K562 (cell line): ENCODE results near the gene RAD51AP1. TPM values are rescaled to one million over a fixed set of nuclear protein-coding genes. Genes with fewer than 3 reads are reported as not detected.
A peak's percentile ranks its signal among the peaks of the same experiment; 100 is the strongest.

Experiments used
- ATF1 ChIP-seq, 2 experiments: fragments of 450-650 bp in 1 of 2; IDR thresholded peaks; 2 replicates each; pipeline ENCODE4 v1.6.1; 2016; ENCODE audit warnings: missing compliant biosample characterization in 1 of 2, missing genetic modification characterization in 1 of 2
- C11orf30 ChIP-seq: fragments of 450-650 bp; IDR thresholded peaks from 2 replicates; pipeline ENCODE4 v1.6.1; 2016; ENCODE audit warnings: low read depth, mild to moderate bottlenecking
- CBFA2T3 ChIP-seq: fragments of 450-650 bp; IDR thresholded peaks from 2 replicates; pipeline ENCODE4 v1.6.1; 2017
- CBX1 ChIP-seq: sonication (generic); IDR thresholded peaks from 2 replicates; pipeline ENCODE4 v1.6.1; 2016; ENCODE audit warnings: antibody characterized with exemption, low read depth, mild to moderate bottlenecking
- ETV1 ChIP-seq: fragments of 450-650 bp; conservative IDR thresholded peaks from 2 replicates; pipeline ENCODE4 v1.6.1; 2016; ENCODE audit warnings: missing genetic modification characterization, control low read depth, low read depth, missing compliant biosample characterization
- HNRNPLL ChIP-seq: fragments of 200-400 bp; formaldehyde crosslinking; IDR thresholded peaks from 2 replicates; pipeline ENCODE4 v1.6.1; 2017; ENCODE audit warnings: low read length, low read depth, mild to moderate bottlenecking; ENCODE audit not compliant: poor library complexity, severe bottlenecking
- MLX ChIP-seq, 2 experiments: fragments of 450-650 bp in 1 of 2; sonication (generic) in 1 of 2; formaldehyde crosslinking; conservative IDR thresholded peaks; 2 replicates each; pipeline versions ENCODE4 v1.4.0 to v1.8.1; 2020 to 2022; ENCODE audit warnings: mild to moderate bottlenecking in 1 of 2, missing genetic modification reagents in 1 of 2
- MTA1 ChIP-seq: fragments of 450-650 bp; IDR thresholded peaks from 2 replicates; pipeline ENCODE4 v1.6.1; 2017; ENCODE audit warnings: borderline replicate concordance
- MXI1 ChIP-seq: IDR thresholded peaks from 2 replicates; pipeline ENCODE4 v1.6.1; 2011; ENCODE audit warnings: low read depth, mild to moderate bottlenecking, improper control_type of control experiment, low read length
- PRPF4 ChIP-seq: fragments of 200-400 bp; formaldehyde crosslinking; IDR thresholded peaks from one replicate; pipeline ENCODE4 v1.6.1; 2017; ENCODE audit warnings: low read length, low read depth, mild to moderate bottlenecking; ENCODE audit not compliant: insufficient read depth, poor library complexity, severe bottlenecking
- RBM15 ChIP-seq: fragments of 200-400 bp; formaldehyde crosslinking; IDR thresholded peaks from 2 replicates; pipeline ENCODE4 v1.6.1; 2018; ENCODE audit warnings: mild to moderate bottlenecking, low read length, moderate library complexity; ENCODE audit not compliant: insufficient read depth
- TCF3 ChIP-seq: sonication (generic); formaldehyde crosslinking; IDR thresholded peaks from 2 replicates; pipeline ENCODE4 v1.4.0; 2020; ENCODE audit warnings: mild to moderate bottlenecking, missing genetic modification reagents
- TEAD1 ChIP-seq, 2 experiments: fragments of 450-650 bp in 1 of 2; sonication (generic) in 1 of 2; formaldehyde crosslinking; IDR thresholded peaks; 2 replicates each; pipeline versions ENCODE4 v1.4.0 to v1.8.0; 2020 to 2022; ENCODE audit warnings: mild to moderate bottlenecking in 2 of 2, missing genetic modification reagents in 1 of 2
- TEAD4 ChIP-seq, 2 experiments: sonication (generic) in 1 of 2; formaldehyde crosslinking in 1 of 2; IDR thresholded peaks; 2 replicates each; pipeline versions ENCODE4 v1.6.1 to v1.8.0; 2012 to 2022; ENCODE audit warnings: borderline replicate concordance in 1 of 2, inconsistent platforms in 1 of 2, low read length in 1 of 2, mild to moderate bottlenecking in 1 of 2, missing genetic modification reagents in 1 of 2
- TRIM24 ChIP-seq, 2 experiments: fragments of 450-650 bp; IDR thresholded peaks; 2 replicates each; pipeline ENCODE4 v1.6.1; 2016
- U2AF2 ChIP-seq: fragments of 200-400 bp; formaldehyde crosslinking; optimal IDR thresholded peaks from 2 replicates; pipeline ENCODE3; 2017; ENCODE audit warnings: low read depth, mild to moderate bottlenecking, low read length
- ZBTB1 ChIP-seq: sonication (generic); formaldehyde crosslinking; IDR thresholded peaks from 2 replicates; pipeline ENCODE4 v1.8.1; 2023; ENCODE audit warnings: missing genetic modification reagents, low read depth, mild to moderate bottlenecking, borderline replicate concordance
- ZKSCAN1 ChIP-seq: fragments of 150-350 bp; IDR thresholded peaks from 2 replicates; pipeline ENCODE4 v1.6.1; 2016; ENCODE audit warnings: low read depth, low read length
- ZNF232 ChIP-seq: sonication (generic); formaldehyde crosslinking; IDR thresholded peaks from 2 replicates; pipeline ENCODE4 v1.8.0; 2022; ENCODE audit warnings: mild to moderate bottlenecking, missing genetic modification reagents
- ZNF318 ChIP-seq, 2 experiments: fragments of 450-650 bp; IDR thresholded peaks; 2 replicates each; pipeline ENCODE4 v1.6.1; 2016; ENCODE audit warnings: mild to moderate bottlenecking in 2 of 2, borderline replicate concordance in 1 of 2, low read depth in 1 of 2, moderate library complexity in 1 of 2
- ZNF57 ChIP-seq: fragments of 450-650 bp; formaldehyde crosslinking; IDR thresholded peaks from 2 replicates; pipeline ENCODE4 v1.4.0; 2020; ENCODE audit warnings: mild to moderate bottlenecking, moderate library complexity
- polyA plus RNA-seq, 8 experiments: library from polyadenylated mRNA; depleted of rRNA in 4 of 8; stranded (reverse) in 5 of 8; unstranded in 3 of 8; fragments of >200 nt; fragmentation: Nextera tagmentation in 2 of 8; fragmentation: Illumina TruSeq in 1 of 8; extraction: Ambion mirVana in 2 of 8; extraction: Trizol in 1 of 8; gene quantifications; 2 replicates each; pipeline versions ENCODE4 v1.2.1 to v1.2.3, GENCODE V29; 2011 to 2014; ENCODE audit warnings: inconsistent platforms in 1 of 8, missing spikeins in 1 of 8
- total RNA-seq, 7 experiments: library from RNA; depleted of rRNA in 6 of 7; stranded (reverse); fragments of >200 nt in 6 of 7; fragmentation: Illumina TruSeq in 2 of 7; extraction: Trizol in 2 of 7; gene quantifications; 2 replicates each; pipeline versions ENCODE4 v1.2.1 to v1.2.3, GENCODE V29; 2011 to 2021; ENCODE audit warnings: low replicate concordance in 1 of 7

Gene RAD51AP1
- total and polyA plus RNA-seq, 9 of the 15 experiments (the other 6 are each of a cell fraction or from before 2014, with no cell fraction given), result 43.8 to 111 (median 89.1) TPM

GRCh38 chr12:4572680-4573079 is 34.0 kb downstream of the RAD51AP1 start (continued):
- TF ChIP-seq ZNF318 (IDR thresholded peaks at IDR 0.05; ENCODE audit: borderline replicate concordance in 1 of 2, low read depth in 1 of 2) (no peak), ETV1 (tag) (0 out of 2 replicates have a peak, but pooled peaks have one; percentile 44), MTA1 (no peak), ZBTB1 (CRISPR knock-in tag) (no peak), TEAD1 (CRISPR knock-in tag; IDR thresholded peaks at IDR 0.05) (no peak), TRIM24 (IDR thresholded peaks at IDR 0.05) (peak in 1 of 2 experiments; percentile 42; a peak in 2 of 4 replicates), ZNF57 (no peak), RBM15 (no peak), MLX (CRISPR knock-in tag; conservative IDR thresholded peaks at IDR 0.05) (no peak), CBFA2T3 (peak; percentile 90), TCF3 (CRISPR knock-in tag) (peak; percentile 86), MXI1 (no peak), PRPF4 (no peak), ZKSCAN1 (no peak), HNRNPLL (no peak), U2AF2 (no peak), ZNF232 (CRISPR knock-in tag) (no peak), C11orf30 (no peak), ATF1 (CRISPR knock-in tag; IDR thresholded peaks at IDR 0.05) (no peak), ATF1 (tag; IDR thresholded peaks at IDR 0.05) (no peak), TEAD4 (IDR thresholded peaks at IDR 0.05; ENCODE audit: low read length) (peak; percentile 73), TEAD4 (CRISPR knock-in tag; IDR thresholded peaks at IDR 0.05; ENCODE audit: borderline replicate concordance) (no peak), CBX1 (no peak)
